ENCODE measurements around the gene RANGAP1. TPM values are rescaled to one million over a fixed set of nuclear protein-coding genes. Genes with fewer than 3 reads are reported as not detected.

Gene RANGAP1
- total and polyA plus RNA-seq, 7 experiments from 2014 or later: 22.8 to 122 (median 66.5) TPM

- H3K4me1 Mint-ChIP-seq: peaks cover 15 to 33% (median 19%) of the 10 kb centered on the region in 7 donors
- ATAC-seq: no peak
- intact Hi-C loops (cut with micrococcal nuclease): no loop called here
- DNase-seq: no peak
- Histone ChIP-seq H3K27me3 (ENCODE audit: control insufficient read depth in 2 of 2, insufficient read depth in 2 of 2, low read length in 2 of 2) (no peaks in the 10 kb centered on the region), H3K4me3 (ENCODE audit: low read length) (no peak overlapping the region), H3K36me3 (ENCODE audit: control insufficient read depth in 2 of 3, insufficient read depth in 3 of 3, low read length in 3 of 3) (peaks cover 5 to 58% (median 11%) of the 10 kb centered on the region in 3 experiments), H3K27ac (ENCODE audit: low read depth, low read length) (no peak overlapping the region), H3K9me3 (ENCODE audit: control insufficient read depth in 2 of 3, low read length in 3 of 3) (no peaks in the 10 kb centered on the region), H3K4me1 (ENCODE audit: control insufficient read depth in 2 of 2, insufficient read depth in 2 of 2, low read length in 2 of 2) (peaks cover 4 to 14% of the 10 kb centered on the region in 2 donors)
- CTCF ChIA-PET: no interaction called here
- peaks cover 0 to 42% (median 28%) of the 10 kb centered on the region in 5 donors for H3K36me3 Mint-ChIP-seq
- H3K9me3 Mint-ChIP-seq: no peaks in the 10 kb centered on the region
- H3K27me3 Mint-ChIP-seq: no peaks in the 10 kb centered on the region
- POLR2A ChIA-PET: no interaction called here
- peak overlapping the region in 1 of 9 donors; percentile 89 for H3K27ac Mint-ChIP-seq
- H3K4me3 Mint-ChIP-seq: peak overlapping the region in 1 of 10 donors; percentile 78
These were observed 70.6 kb downstream of the RANGAP1 start for GRCh38 chr22:41215409-41215808.

- peaks cover 10 to 40% (median 36%) of the 10 kb centered on the region in 7 donors for H3K4me1 Mint-ChIP-seq
- H3K27ac ChIP-seq (ENCODE audit: low read depth, low read length): no peak overlapping the region
- peaks cover 0 to 26% (median 0%) of the 10 kb centered on the region in 3 experiments for H3K36me3 ChIP-seq (ENCODE audit: control insufficient read depth in 2 of 3, insufficient read depth in 3 of 3, low read length in 3 of 3)
- ATAC-seq (no peak), DNase-seq (no peak)
- no peaks in the 10 kb centered on the region for H3K9me3 ChIP-seq (ENCODE audit: control insufficient read depth in 2 of 3, low read length in 3 of 3)
- H3K4me1 ChIP-seq (ENCODE audit: control insufficient read depth in 2 of 2, insufficient read depth in 2 of 2, low read length in 2 of 2): peaks cover 4 to 10% of the 10 kb centered on the region in 2 donors
- H3K4me3 ChIP-seq (ENCODE audit: low read length): no peak overlapping the region
- H3K36me3 Mint-ChIP-seq: peaks cover 0 to 13% (median 9%) of the 10 kb centered on the region in 5 donors
- H3K27ac Mint-ChIP-seq: peak overlapping the region in 2 of 9 donors; percentile 48 to 59
- peaks cover 0 to 18% (median 0%) of the 10 kb centered on the region in 5 donors for H3K27me3 Mint-ChIP-seq
- ChIA-PET CTCF (no interaction called here), POLR2A (interaction anchor here (0.6 kb wide), 3 partner anchors 13 to 626 kb away, joined by 3 to 6 read pairs (median 3); no protein-coding TSS in a partner anchor)
- no peaks in the 10 kb centered on the region for H3K27me3 ChIP-seq (ENCODE audit: control insufficient read depth in 2 of 2, insufficient read depth in 2 of 2, low read length in 2 of 2)
- H3K4me3 Mint-ChIP-seq: peak overlapping the region; percentile 45 to 77 (median 69)
- intact Hi-C loops (cut with micrococcal nuclease): loop anchor here (5.0 to 10.0 kb wide), 3 partner anchors 241 to 572 kb away; partner anchors contain the start of genes DESI1 (in 1 of the 2), MRTFA (in 1 of the 2), TOB2 (in 1 of the 2) and XRCC6 (in 1 of the 2)
- no peaks in the 10 kb centered on the region for H3K9me3 Mint-ChIP-seq
These were observed 79.3 kb downstream of the RANGAP1 start for GRCh38 chr22:41206719-41207118.

- H3K36me3 ChIP-seq (ENCODE audit: control insufficient read depth in 2 of 3, insufficient read depth in 3 of 3, low read length in 3 of 3): peaks cover 0 to 17% (median 0%) of the 10 kb centered on the region in 3 experiments
- H3K27ac ChIP-seq (ENCODE audit: low read depth, low read length): peak within 1 kb of the TSS; percentile 85
- POLR2A ChIA-PET: no interaction called here
- peaks cover 4 to 10% of the 10 kb centered on the region in 2 donors for H3K4me1 ChIP-seq (ENCODE audit: control insufficient read depth in 2 of 2, insufficient read depth in 2 of 2, low read length in 2 of 2)
- Mint-ChIP-seq H3K36me3 (peaks cover 0 to 9% (median 5%) of the 10 kb centered on the region in 5 donors), H3K27ac (peak within 1 kb of the TSS; percentile 88 to 98 (median 92)), H3K9me3 (no peaks in the 10 kb centered on the region), H3K4me3 (peak within 1 kb of the TSS; percentile 87 to 100 (median 96)), H3K27me3 (peaks cover 0 to 26% (median 0%) of the 10 kb centered on the region in 5 donors), H3K4me1 (peaks cover 10 to 40% (median 36%) of the 10 kb centered on the region in 7 donors)
- intact Hi-C loops (cut with micrococcal nuclease): loop anchor here (1.0 to 10.0 kb wide), 13 partner anchors 8 to 570 kb away; partner anchors contain the start of genes RANGAP1 (in 2 of the 2), RBX1 (in 2 of the 2), TEF (in 2 of the 2) and DESI1 (in 1 of the 2)
- no peaks in the 10 kb centered on the region for H3K27me3 ChIP-seq (ENCODE audit: control insufficient read depth in 2 of 2, insufficient read depth in 2 of 2, low read length in 2 of 2)
- DNase-seq (peak; percentile 89 to 99 (median 97)), ATAC-seq (peak; percentile 100)
- H3K4me3 ChIP-seq (ENCODE audit: low read length): peak within 1 kb of the TSS; percentile 94
- CTCF ChIA-PET: no interaction called here
- no peaks in the 10 kb centered on the region for H3K9me3 ChIP-seq (ENCODE audit: control insufficient read depth in 2 of 3, low read length in 3 of 3)
These were observed 80.7 kb downstream of the RANGAP1 start, which contains the start of gene L3MBTL2 for GRCh38 chr22:41204992-41205900. Gene L3MBTL2, plus strand, starts transcription at chr22:41205312. Its CDS starts 51 bp downstream, at chr22:41205363.

- DNase-seq: no peak
- no peak for ATAC-seq
- no peak overlapping the region for H3K4me3 ChIP-seq (ENCODE audit: low read length)
- H3K36me3 ChIP-seq (ENCODE audit: control insufficient read depth in 2 of 3, insufficient read depth in 3 of 3, low read length in 3 of 3): peaks cover 0 to 6% (median 0%) of the 10 kb centered on the region in 3 experiments
- POLR2A ChIA-PET: no interaction called here
- Mint-ChIP-seq H3K27me3 (peaks cover 0 to 32% (median 0%) of the 10 kb centered on the region in 5 donors), H3K9me3 (no peaks in the 10 kb centered on the region), H3K4me1 (peaks cover 10 to 34% (median 30%) of the 10 kb centered on the region in 7 donors), H3K36me3 (peaks cover 0 to 4% (median 0%) of the 10 kb centered on the region in 5 donors), H3K27ac (peak overlapping the region in 5 of 9 donors; percentile 23 to 87 (median 71)), H3K4me3 (peak overlapping the region in 6 of 10 donors; percentile 18 to 62 (median 43))
- no peak overlapping the region for H3K27ac ChIP-seq (ENCODE audit: low read depth, low read length)
- H3K4me1 ChIP-seq (ENCODE audit: control insufficient read depth in 2 of 2, insufficient read depth in 2 of 2, low read length in 2 of 2): peaks cover 4 to 10% of the 10 kb centered on the region in 2 donors
- CTCF ChIA-PET: no interaction called here
- intact Hi-C loops (cut with micrococcal nuclease): loop anchor here in 1 of 2 donors (2.0 to 10.0 kb wide), 2 partner anchors 33 to 569 kb away; partner anchors contain the start of gene MRTFA
- H3K9me3 ChIP-seq (ENCODE audit: control insufficient read depth in 2 of 3, low read length in 3 of 3): no peaks in the 10 kb centered on the region
- H3K27me3 ChIP-seq (ENCODE audit: control insufficient read depth in 2 of 2, insufficient read depth in 2 of 2, low read length in 2 of 2): no peaks in the 10 kb centered on the region
These were observed 81.9 kb downstream of the RANGAP1 start for GRCh38 chr22:41204066-41204465.

- no peaks in the 10 kb centered on the region for H3K9me3 ChIP-seq (ENCODE audit: control insufficient read depth in 2 of 3, low read length in 3 of 3)
- Mint-ChIP-seq H3K9me3 (no peaks in the 10 kb centered on the region), H3K27ac (no peak overlapping the region), H3K4me1 (peaks cover 14 to 35% (median 33%) of the 10 kb centered on the region in 7 donors), H3K27me3 (peaks cover 0 to 32% (median 0%) of the 10 kb centered on the region in 5 donors), H3K4me3 (peak overlapping the region in 1 of 10 donors; percentile 64), H3K36me3 (peaks cover 0 to 4% (median 0%) of the 10 kb centered on the region in 5 donors)
- peaks cover 8 to 13% of the 10 kb centered on the region in 2 donors for H3K4me1 ChIP-seq (ENCODE audit: control insufficient read depth in 2 of 2, insufficient read depth in 2 of 2, low read length in 2 of 2)
- peaks cover 0 to 3% (median 0%) of the 10 kb centered on the region in 3 experiments for H3K36me3 ChIP-seq (ENCODE audit: control insufficient read depth in 2 of 3, insufficient read depth in 3 of 3, low read length in 3 of 3)
- H3K4me3 ChIP-seq (ENCODE audit: low read length): no peak overlapping the region
- H3K27me3 ChIP-seq (ENCODE audit: control insufficient read depth in 2 of 2, insufficient read depth in 2 of 2, low read length in 2 of 2): no peaks in the 10 kb centered on the region
- intact Hi-C loops (cut with micrococcal nuclease): loop anchor here in 1 of 2 donors (10.0 kb wide), 1 partner anchor 568 kb away; the partner anchor contains the start of gene MRTFA
- DNase-seq: no peak
- H3K27ac ChIP-seq (ENCODE audit: low read depth, low read length): no peak overlapping the region
- CTCF ChIA-PET: interaction anchor here (0.6 kb wide), 1 partner anchor 1797 kb away, joined by 3 read pairs; no protein-coding TSS in a partner anchor
- ATAC-seq: no peak
- POLR2A ChIA-PET: interaction anchor here (0.6 to 0.8 kb wide), 3 partner anchors 11 to 83 kb away, joined by 3 to 5 read pairs (median 3); no protein-coding TSS in a partner anchor
These were observed 82.9 kb downstream of the RANGAP1 start for GRCh38 chr22:41203118-41203517.

GRCh38 chr22:41201141-41201540 lies 84.8 kb downstream of the RANGAP1 start:
- CTCF ChIA-PET: no interaction called here
- DNase-seq (no peak), ATAC-seq (no peak)
- no peaks in the 10 kb centered on the region for H3K9me3 ChIP-seq (ENCODE audit: control insufficient read depth in 2 of 3, low read length in 3 of 3)
- H3K27me3 ChIP-seq (ENCODE audit: control insufficient read depth in 2 of 2, insufficient read depth in 2 of 2, low read length in 2 of 2): no peaks in the 10 kb centered on the region
- H3K27me3 Mint-ChIP-seq: peaks cover 0 to 41% (median 0%) of the 10 kb centered on the region in 5 donors
- no peaks in the 10 kb centered on the region for H3K9me3 Mint-ChIP-seq
- intact Hi-C loops (cut with micrococcal nuclease): loop anchor here in 1 of 2 donors (10.0 kb wide), 1 partner anchor 566 kb away; the partner anchor contains the start of gene MRTFA
- peaks cover 12 to 21% of the 10 kb centered on the region in 2 donors for H3K4me1 ChIP-seq (ENCODE audit: control insufficient read depth in 2 of 2, insufficient read depth in 2 of 2, low read length in 2 of 2)
- no peak overlapping the region for H3K27ac ChIP-seq (ENCODE audit: low read depth, low read length)
- H3K36me3 ChIP-seq (ENCODE audit: control insufficient read depth in 2 of 3, insufficient read depth in 3 of 3, low read length in 3 of 3): peaks cover 0 to 3% (median 0%) of the 10 kb centered on the region in 3 experiments
- no peak overlapping the region for H3K4me3 ChIP-seq (ENCODE audit: low read length)
- no peak overlapping the region for H3K4me3 Mint-ChIP-seq
- peaks cover 0 to 4% (median 0%) of the 10 kb centered on the region in 5 donors for H3K36me3 Mint-ChIP-seq
- peaks cover 14 to 31% (median 29%) of the 10 kb centered on the region in 7 donors for H3K4me1 Mint-ChIP-seq
- peak overlapping the region in 1 of 9 donors; percentile 56 for H3K27ac Mint-ChIP-seq
- POLR2A ChIA-PET: no interaction called here

All from naive thymus-derived CD4-positive, alpha-beta T cell (primary cell).